Stomach (tissue), 9 donors: ENCODE results near the gene COMP. TPM values are rescaled to one million over a fixed set of nuclear protein-coding genes. Genes with fewer than 3 reads are reported as not detected.

ENCODE experiments used
- DNase-seq, 2 donors: peaks; one replicate each; pipeline versions ENCODE4 v3.0.0 to v3.0.0-alpha.2; 2013 to 2019
- H3K27ac ChIP-seq, 5 donors: fragments of 200-600 bp in 4 of 5; sonication (generic) in 4 of 5; one replicate each; pipeline ENCODE4 v1.5.1; 2013 to 2019; ENCODE audit warnings: mild to moderate bottlenecking in 1 of 5, moderate library complexity in 1 of 5
- H3K27me3 ChIP-seq, 3 donors: fragments of 200-600 bp; sonication (generic); one replicate each; pipeline ENCODE4 v1.5.1; 2017 to 2019; ENCODE audit warnings: mixed run types in 1 of 3
- H3K36me3 ChIP-seq, 4 donors: fragments of 200-600 bp; sonication (generic); 1 replicate in 3 of 4; 2 replicates in 1 of 4; pipeline ENCODE4 v1.5.1; 2016 to 2019
- H3K4me1 ChIP-seq, 4 donors: fragments of 200-600 bp; sonication (generic); one replicate each; pipeline ENCODE4 v1.5.1; 2016 to 2019
- H3K4me3 ChIP-seq, 4 donors: fragments of 200-600 bp; sonication (generic) in 3 of 4; one replicate each; pipeline ENCODE4 v1.5.1; 2016 to 2019; ENCODE audit warnings: mild to moderate bottlenecking in 1 of 4
- H3K9me3 ChIP-seq, 4 donors: fragments of 200-600 bp; sonication (generic); one replicate each; pipeline ENCODE4 v1.5.1; 2016 to 2019
- CTCF ChIP-seq, 7 experiments: fragments of 450-650 bp in 4 of 7; fragments of 200-600 bp in 3 of 7; sonication (generic) in 3 of 7; IDR thresholded peaks; one replicate each; pipeline ENCODE4 v1.5.1; 2016 to 2019; ENCODE audit warnings: antibody characterized with exemption in 7 of 7, control low read depth in 2 of 7, mild to moderate bottlenecking in 1 of 7
- EP300 ChIP-seq: sonication (generic); formaldehyde crosslinking; IDR thresholded peaks from one replicate; pipeline ENCODE4 v1.6.1; 2017; ENCODE audit warnings: antibody characterized with exemption
- POLR2A ChIP-seq, 4 donors: fragments of 450-650 bp; IDR thresholded peaks; one replicate each; pipeline ENCODE4 v1.6.1; 2016; ENCODE audit warnings: antibody characterized with exemption in 4 of 4, control low read depth in 2 of 4, mild to moderate bottlenecking in 1 of 4, moderate library complexity in 1 of 4
- POLR2AphosphoS5 ChIP-seq, 3 donors: sonication (generic); formaldehyde crosslinking; IDR thresholded peaks; one replicate each; pipeline ENCODE4 v1.6.1; 2016; ENCODE audit warnings: antibody characterized with exemption in 3 of 3
- WGBS, 5 donors: extraction: QIAGEN DNeasy Blood & Tissue Kit in 3 of 5; methylation state at CpG; one replicate each; pipeline versions ENCODE4 v1.1.5 to v1.1.7; 2013 to 2018; 5-methylcytosine and 5-hydroxymethylcytosine counted together
- intact Hi-C: fragments of 100-400 bp; cut with DNase I; formaldehyde crosslinking; loops from one replicate; pipeline ENCODE4 v1.15.1; 2023; ENCODE audit warnings: low total_unique reads
- polyA plus RNA-seq, 3 donors: library from polyadenylated mRNA; stranded (reverse); fragments of 200-250 nt; gene quantifications; one replicate each; pipeline ENCODE4 v1.2.3, GENCODE V29; 2013
- total RNA-seq, 5 donors: library from RNA; depleted of rRNA; stranded (reverse); fragments of >200 nt; gene quantifications; one replicate each; pipeline versions ENCODE4 v1.1.0 to v1.2.3, GENCODE V29; 2014 to 2016
- donor health status: healthy with polysubstance abuse.
- donor health status: Bipolar disorder and iron deficiency.
- donor health status: healthy.

COMP gene
- total and polyA plus RNA-seq, 8 donors, result 0.62 to 4.1 (median 1.6) TPM; not detected in 4

- Histone ChIP-seq H3K36me3 (peaks cover 0 to 9% (median 2%) of the 10 kb centered on the region in 4 donors), H3K4me3 (no peak overlapping the region), H3K9me3 (no peaks in the 10 kb centered on the region), H3K4me1 (peaks cover 10 to 40% (median 28%) of the 10 kb centered on the region in 4 donors), H3K27me3 (no peaks in the 10 kb centered on the region), H3K27ac (peak overlapping the region; percentile 40 to 70 (median 67))
- TF ChIP-seq CTCF (IDR thresholded peaks at IDR 0.05), result no peak
- no peak for TF ChIP-seq POLR2A (IDR thresholded peaks at IDR 0.05)
- TF ChIP-seq EP300, result no peak
- TF ChIP-seq POLR2AphosphoS5 (IDR thresholded peaks at IDR 0.05), result no peak
- 35 to 71% (median 42%) methylated on average over 15 to 24 of the region's 24 CpGs for WGBS, 5 donors
- intact Hi-C loops, result no loop called here
- DNase-seq, result peak; percentile 75 to 86
Observed at GRCh38 chr19:18768997-18769891, 21.9 kb downstream of the COMP start.

- intact Hi-C loops, result no loop called here
- WGBS, 5 donors, result 52 to 72% (median 63%) methylated on average over 5 to 30 of the region's 30 CpGs
Observed at GRCh38 chr19:18768046-18768771, 22.9 kb downstream of the COMP start.

GRCh38 chr19:18765224-18765623, 25.9 kb downstream of the COMP start:
- peak in 1 of 2 donors; percentile 43 for DNase-seq
- intact Hi-C loops, result no loop called here

More at GRCh38 chr19:18768046-18768771, 22.9 kb downstream of the COMP start:
- no peak overlapping the region for H3K4me3 ChIP-seq
- peaks cover 0 to 9% (median 2%) of the 10 kb centered on the region in 4 donors for H3K36me3 ChIP-seq
- peaks cover 10 to 50% (median 36%) of the 10 kb centered on the region in 4 donors for H3K4me1 ChIP-seq
- peak in 1 of 2 donors; percentile 78 for DNase-seq
- TF ChIP-seq CTCF (IDR thresholded peaks at IDR 0.05) (no peak), POLR2A (IDR thresholded peaks at IDR 0.05) (no peak)
- peak overlapping the region in 4 of 5 donors; percentile 40 to 70 (median 62) for H3K27ac ChIP-seq
- H3K27me3 ChIP-seq, result no peaks in the 10 kb centered on the region
- H3K9me3 ChIP-seq, result no peaks in the 10 kb centered on the region

More at GRCh38 chr19:18765224-18765623, 25.9 kb downstream of the COMP start:
- H3K4me1 ChIP-seq, result peaks cover 37 to 80% (median 61%) of the 10 kb centered on the region in 4 donors
- peak overlapping the region in 1 of 5 donors; percentile 24 for H3K27ac ChIP-seq
- H3K36me3 ChIP-seq, result no peaks in the 10 kb centered on the region
- H3K27me3 ChIP-seq, result no peaks in the 10 kb centered on the region
- WGBS, 5 donors, result 62 to 84% (median 63%) methylated on average over 8 of the region's 8 CpGs
- TF ChIP-seq POLR2A (IDR thresholded peaks at IDR 0.05) (no peak), EP300 (no peak), POLR2AphosphoS5 (IDR thresholded peaks at IDR 0.05) (no peak), CTCF (IDR thresholded peaks at IDR 0.05) (no peak)
- no peak overlapping the region for H3K4me3 ChIP-seq
- no peaks in the 10 kb centered on the region for H3K9me3 ChIP-seq
